Osteoblast (primary cell): ENCODE results near the gene CCNF. TPM values are rescaled to one million over a fixed set of nuclear protein-coding genes. Genes with fewer than 3 reads are reported as not detected.

Experiments
- DNase-seq: peaks from one replicate; pipeline ENCODE4 v3.0.0; 2011; ENCODE audit warnings: low spot score, mixed read lengths; ENCODE audit not compliant: insufficient read length; ENCODE audit errors: missing footprints
- H2AFZ ChIP-seq: 2 replicates; pipeline ENCODE4 v1.6.0; 2011; ENCODE audit warnings: mild to moderate bottlenecking, low read length
- H3K27ac ChIP-seq: 2 replicates; pipeline ENCODE4 v1.5.1; 2011; ENCODE audit warnings: mild to moderate bottlenecking, low read depth, low read length, moderate library complexity
- H3K27me3 ChIP-seq: 2 replicates; pipeline ENCODE4 v1.6.0; 2012; ENCODE audit warnings: mild to moderate bottlenecking, control low read depth, inconsistent platforms, low read length, moderate library complexity; ENCODE audit not compliant: insufficient read depth
- H3K36me3 ChIP-seq: 2 replicates; pipeline ENCODE4 v1.5.1; 2011; ENCODE audit warnings: mild to moderate bottlenecking, low read length, control low read depth, moderate library complexity; ENCODE audit not compliant: insufficient read depth
- H3K4me1 ChIP-seq: 2 replicates; pipeline ENCODE4 v1.5.1; 2011; ENCODE audit warnings: mild to moderate bottlenecking, low read length, control low read depth, moderate library complexity; ENCODE audit not compliant: insufficient read depth
- H3K4me2 ChIP-seq: 2 replicates; pipeline ENCODE4 v1.6.0; 2011; ENCODE audit warnings: mild to moderate bottlenecking, low read length; ENCODE audit not compliant: insufficient read depth
- H3K4me3 ChIP-seq: fragments of 200-600 bp; sonication (generic); 3 replicates; pipeline ENCODE4 v1.5.1; 2012; ENCODE audit warnings: mild to moderate bottlenecking, low read length, inconsistent platforms; ENCODE audit not compliant: insufficient read depth
- H3K79me2 ChIP-seq: 2 replicates; pipeline ENCODE4 v1.6.0; 2012; ENCODE audit warnings: mild to moderate bottlenecking, low read length, control low read depth, inconsistent platforms; ENCODE audit not compliant: insufficient read depth
- H3K9me3 ChIP-seq: 2 replicates; pipeline ENCODE4 v1.5.1; 2011; ENCODE audit warnings: low read depth, low read length, control low read depth
- H4K20me1 ChIP-seq: 2 replicates; pipeline ENCODE4 v1.6.0; 2012; ENCODE audit warnings: mild to moderate bottlenecking, low read length, control low read depth; ENCODE audit not compliant: insufficient read depth
- total RNA-seq: library from RNA; depleted of rRNA; stranded (reverse); fragments of >200 nt; gene quantifications from 2 replicates; pipeline ENCODE4 v1.2.3, GENCODE V29; 2012
- TF ChIP-seq, protein P1 (sequence below): IDR thresholded peaks from 2 replicates; pipeline ENCODE4 v1.5.1; 2011; ENCODE audit warnings: mild to moderate bottlenecking, low read depth, low read length, moderate library complexity; ENCODE audit errors: extremely low read depth

The CCNF gene
- total RNA-seq, 1 donor, result 6.9 TPM

DNA sequence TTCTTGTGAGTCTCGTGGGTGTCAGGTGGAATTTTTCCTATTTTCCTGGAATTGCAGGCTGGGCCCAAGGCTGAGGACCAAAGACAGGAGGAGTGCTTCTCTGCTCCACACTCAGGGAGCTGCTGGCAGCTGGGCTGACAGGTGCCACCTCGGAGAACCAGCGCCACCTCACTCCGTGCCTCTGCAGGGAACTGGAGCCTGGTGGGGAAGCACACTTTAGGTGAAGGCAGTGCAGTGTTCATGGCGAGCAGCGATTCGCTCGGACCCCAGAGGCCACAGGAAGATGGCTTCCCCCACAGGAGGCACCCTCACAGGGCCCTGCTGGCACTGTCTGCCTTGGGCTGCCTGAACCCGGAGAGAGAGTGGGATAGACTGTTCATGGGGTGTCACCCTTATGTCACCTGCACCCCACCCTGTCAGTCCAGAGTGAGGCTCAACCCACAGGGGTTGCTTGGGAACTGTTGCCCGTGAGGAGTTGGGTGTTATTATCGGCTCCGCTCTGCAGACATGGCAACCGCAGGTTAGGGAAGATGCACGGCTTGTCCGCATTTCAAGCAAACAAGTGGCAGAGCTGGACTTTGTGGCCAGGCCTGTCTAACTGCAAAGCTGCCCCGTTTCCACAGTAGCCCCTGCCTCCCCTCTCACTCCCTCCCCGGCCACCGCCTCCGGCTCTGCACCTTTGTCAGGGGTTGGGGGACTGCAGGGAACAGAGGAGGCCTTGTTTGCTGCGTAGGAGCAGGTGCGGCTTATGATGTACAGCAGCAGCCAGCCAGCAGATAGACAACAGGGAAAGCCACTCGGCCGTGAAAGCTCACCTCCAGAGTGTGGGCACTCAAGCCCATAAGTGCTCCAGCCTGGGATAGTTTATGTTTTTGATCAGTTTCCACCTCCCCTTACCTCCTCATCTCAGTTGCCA, 61.2 kb downstream of the CCNF start:
- peaks cover 19% of the 10 kb centered on the region for H4K20me1 ChIP-seq
- no peaks in the 10 kb centered on the region for H3K4me1 ChIP-seq
- TF ChIP-seq, protein P1, sequence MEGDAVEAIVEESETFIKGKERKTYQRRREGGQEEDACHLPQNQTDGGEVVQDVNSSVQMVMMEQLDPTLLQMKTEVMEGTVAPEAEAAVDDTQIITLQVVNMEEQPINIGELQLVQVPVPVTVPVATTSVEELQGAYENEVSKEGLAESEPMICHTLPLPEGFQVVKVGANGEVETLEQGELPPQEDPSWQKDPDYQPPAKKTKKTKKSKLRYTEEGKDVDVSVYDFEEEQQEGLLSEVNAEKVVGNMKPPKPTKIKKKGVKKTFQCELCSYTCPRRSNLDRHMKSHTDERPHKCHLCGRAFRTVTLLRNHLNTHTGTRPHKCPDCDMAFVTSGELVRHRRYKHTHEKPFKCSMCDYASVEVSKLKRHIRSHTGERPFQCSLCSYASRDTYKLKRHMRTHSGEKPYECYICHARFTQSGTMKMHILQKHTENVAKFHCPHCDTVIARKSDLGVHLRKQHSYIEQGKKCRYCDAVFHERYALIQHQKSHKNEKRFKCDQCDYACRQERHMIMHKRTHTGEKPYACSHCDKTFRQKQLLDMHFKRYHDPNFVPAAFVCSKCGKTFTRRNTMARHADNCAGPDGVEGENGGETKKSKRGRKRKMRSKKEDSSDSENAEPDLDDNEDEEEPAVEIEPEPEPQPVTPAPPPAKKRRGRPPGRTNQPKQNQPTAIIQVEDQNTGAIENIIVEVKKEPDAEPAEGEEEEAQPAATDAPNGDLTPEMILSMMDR, result no peak
- no peak overlapping the region for H3K4me2 ChIP-seq
- H3K27me3 ChIP-seq, result no peaks in the 10 kb centered on the region
- no peak overlapping the region for H2AFZ ChIP-seq
- no peaks in the 10 kb centered on the region for H3K9me3 ChIP-seq
- peaks cover 4% of the 10 kb centered on the region for H3K36me3 ChIP-seq
- peaks cover 33% of the 10 kb centered on the region for H3K79me2 ChIP-seq
- DNase-seq, result peak; percentile 58
- no peak overlapping the region for H3K27ac ChIP-seq
- H3K4me3 ChIP-seq, result no peak overlapping the region

GRCh38 chr16:2492292-2492691, 63.0 kb downstream of the CCNF start:
- peaks cover 23% of the 10 kb centered on the region for H3K79me2 ChIP-seq
- DNase-seq, result peak; percentile 46
- H3K27me3 ChIP-seq, result no peaks in the 10 kb centered on the region
- peaks cover 15% of the 10 kb centered on the region for H3K36me3 ChIP-seq
- no peak overlapping the region for H3K4me2 ChIP-seq
- H3K4me1 ChIP-seq, result peaks cover 4% of the 10 kb centered on the region
- no peaks in the 10 kb centered on the region for H3K9me3 ChIP-seq
- H3K4me3 ChIP-seq, result no peak overlapping the region
- H3K27ac ChIP-seq, result no peak overlapping the region
- peaks cover 22% of the 10 kb centered on the region for H4K20me1 ChIP-seq
- no peak overlapping the region for H2AFZ ChIP-seq
- TF ChIP-seq, protein P1, result no peak

GRCh38 chr16:2493605-2494004, 64.4 kb downstream of the CCNF start:
- no peak overlapping the region for H2AFZ ChIP-seq
- H4K20me1 ChIP-seq, result peaks cover 19% of the 10 kb centered on the region
- H3K27ac ChIP-seq, result no peak overlapping the region
- peak; percentile 42 for DNase-seq
- H3K4me3 ChIP-seq, result no peak overlapping the region
- peaks cover 15% of the 10 kb centered on the region for H3K36me3 ChIP-seq
- H3K27me3 ChIP-seq, result no peaks in the 10 kb centered on the region
- H3K79me2 ChIP-seq, result peaks cover 18% of the 10 kb centered on the region
- H3K4me2 ChIP-seq, result no peak overlapping the region
- peaks cover 10% of the 10 kb centered on the region for H3K4me1 ChIP-seq
- no peaks in the 10 kb centered on the region for H3K9me3 ChIP-seq
- TF ChIP-seq, protein P1, result no peak

DNA sequence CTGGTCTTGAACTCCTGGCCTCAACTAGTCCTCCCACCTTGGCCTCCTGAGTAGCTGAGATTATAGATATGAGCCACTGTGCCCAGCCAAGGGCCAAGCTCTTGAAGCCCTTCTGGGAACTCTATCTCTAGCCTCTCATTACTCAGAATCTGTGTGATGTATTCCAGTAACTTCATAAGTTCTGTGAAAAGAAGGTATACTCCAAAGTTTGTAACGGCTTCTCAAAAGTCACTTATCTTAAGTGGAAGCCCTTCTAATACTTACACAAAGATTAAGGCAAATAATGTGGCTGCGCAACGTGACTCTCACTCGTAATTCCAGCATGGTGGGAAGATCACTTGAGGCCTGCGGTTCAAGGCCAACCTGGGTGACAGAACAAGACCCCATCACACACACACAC, 65.4 kb downstream of the CCNF start:
- Histone ChIP-seq H3K27me3 (no peaks in the 10 kb centered on the region), H4K20me1 (peaks cover 22% of the 10 kb centered on the region), H3K27ac (no peak overlapping the region), H3K4me2 (no peak overlapping the region), H2AFZ (no peak overlapping the region), H3K9me3 (no peaks in the 10 kb centered on the region), H3K4me3 (no peak overlapping the region), H3K4me1 (peaks cover 10% of the 10 kb centered on the region), H3K36me3 (peaks cover 15% of the 10 kb centered on the region), H3K79me2 (peaks cover 15% of the 10 kb centered on the region)
- DNase-seq, result no peak
- TF ChIP-seq, protein P1, result no peak
